Embryonic facial prominence (tissue), 1 donor: ENCODE measurements around the gene LTB4R2.
"Not testable (repeated sequence)": the region's sequence is repeated elsewhere in the genome, so short reads cannot be mapped to it uniquely, and the experiment has no call there.

Experiments
- DNase-seq: peaks from one replicate; pipeline ENCODE4 v3.0.0-alpha.2; 2016; ENCODE audit errors: extremely low spot score

LTB4R2 gene

DNA sequence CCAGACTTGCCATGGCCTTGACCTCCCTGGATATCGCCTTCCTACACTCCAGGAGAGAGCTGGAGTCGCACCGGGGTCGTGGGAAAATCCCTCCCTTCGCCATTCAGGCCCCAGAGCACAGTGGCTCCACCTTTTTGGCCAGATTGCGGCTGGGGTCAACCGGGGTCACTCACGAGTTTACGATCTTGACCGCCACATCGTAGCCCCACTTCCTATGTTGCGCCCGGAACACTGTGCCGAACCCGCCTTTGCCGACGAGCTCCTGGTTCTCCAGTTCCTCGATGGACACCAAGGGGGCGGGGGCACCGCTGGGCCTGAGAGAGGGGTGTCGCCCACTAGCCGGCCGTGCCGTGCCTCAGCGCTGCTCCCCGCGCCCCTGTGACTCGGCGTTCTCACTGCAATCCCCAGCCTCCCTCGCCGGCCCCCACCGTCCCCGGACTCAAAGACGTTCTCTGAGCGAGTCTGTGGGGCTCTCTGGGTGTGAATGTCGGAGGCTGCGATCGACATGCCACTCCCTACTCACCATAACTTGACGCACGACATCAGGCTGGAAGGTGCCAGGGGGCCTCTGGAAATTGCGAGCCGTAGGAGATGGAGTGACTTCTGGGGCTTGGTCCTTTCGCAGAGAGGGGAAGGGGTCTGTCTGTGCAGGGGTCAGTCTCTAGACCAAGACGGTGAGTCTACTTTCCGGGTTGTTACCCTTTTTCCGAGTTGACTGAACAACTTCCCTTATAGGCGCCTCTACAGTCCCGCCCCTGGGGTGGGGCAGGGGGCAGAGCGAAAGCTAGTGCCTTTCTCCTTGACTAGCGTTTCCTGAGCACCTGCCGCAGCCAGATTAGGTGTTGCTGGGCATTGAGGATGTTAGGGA is 29.6 kb downstream of the LTB4R2 start, which contains the start of gene RIPK3:
RIPK3 (minus strand) TSS at position 708 of the 868 bp plus-strand sequence; CDS start at position 543, 165 bp downstream.
- DNase-seq = no peak

DNA sequence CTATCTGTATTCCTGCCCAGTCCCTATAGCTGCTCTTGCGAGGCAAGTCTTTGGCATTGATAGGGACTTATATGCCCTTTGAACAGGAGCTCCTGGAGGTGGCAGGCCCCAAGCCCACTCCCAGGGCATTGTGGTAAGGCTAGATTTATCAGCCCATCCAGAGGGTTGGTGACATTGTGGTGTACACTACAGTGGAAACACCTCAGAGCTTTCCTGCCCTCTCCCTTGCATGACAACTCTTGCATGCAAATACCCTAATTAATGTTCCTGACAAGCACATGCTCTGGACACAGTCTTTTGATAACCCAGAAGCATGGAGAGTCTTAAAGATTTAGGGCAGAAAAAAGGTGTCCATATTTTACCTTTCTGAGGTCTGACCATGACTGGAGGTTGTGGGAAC is 30.7 kb downstream of the LTB4R2 start:
- no peak for DNase-seq

DNA sequence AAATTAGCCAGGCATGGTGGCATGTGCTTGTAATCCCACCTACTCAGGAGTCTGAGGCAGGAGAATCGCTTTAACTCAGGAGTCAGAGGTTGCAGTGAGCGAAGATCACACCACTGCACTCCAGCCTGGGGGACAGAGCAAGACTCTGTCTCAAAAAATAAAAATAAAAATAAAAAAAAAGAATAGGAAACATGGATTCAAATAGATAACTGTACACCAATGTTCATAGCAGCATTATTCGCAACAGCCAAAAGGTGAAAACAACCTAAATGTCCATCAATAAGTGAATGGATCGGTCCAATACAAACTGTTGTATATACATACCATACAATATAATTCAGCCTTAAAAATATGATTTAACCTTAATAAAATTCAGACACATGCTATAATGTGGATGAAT is 32.9 kb downstream of the LTB4R2 start:
- DNase-seq = no peak

DNA sequence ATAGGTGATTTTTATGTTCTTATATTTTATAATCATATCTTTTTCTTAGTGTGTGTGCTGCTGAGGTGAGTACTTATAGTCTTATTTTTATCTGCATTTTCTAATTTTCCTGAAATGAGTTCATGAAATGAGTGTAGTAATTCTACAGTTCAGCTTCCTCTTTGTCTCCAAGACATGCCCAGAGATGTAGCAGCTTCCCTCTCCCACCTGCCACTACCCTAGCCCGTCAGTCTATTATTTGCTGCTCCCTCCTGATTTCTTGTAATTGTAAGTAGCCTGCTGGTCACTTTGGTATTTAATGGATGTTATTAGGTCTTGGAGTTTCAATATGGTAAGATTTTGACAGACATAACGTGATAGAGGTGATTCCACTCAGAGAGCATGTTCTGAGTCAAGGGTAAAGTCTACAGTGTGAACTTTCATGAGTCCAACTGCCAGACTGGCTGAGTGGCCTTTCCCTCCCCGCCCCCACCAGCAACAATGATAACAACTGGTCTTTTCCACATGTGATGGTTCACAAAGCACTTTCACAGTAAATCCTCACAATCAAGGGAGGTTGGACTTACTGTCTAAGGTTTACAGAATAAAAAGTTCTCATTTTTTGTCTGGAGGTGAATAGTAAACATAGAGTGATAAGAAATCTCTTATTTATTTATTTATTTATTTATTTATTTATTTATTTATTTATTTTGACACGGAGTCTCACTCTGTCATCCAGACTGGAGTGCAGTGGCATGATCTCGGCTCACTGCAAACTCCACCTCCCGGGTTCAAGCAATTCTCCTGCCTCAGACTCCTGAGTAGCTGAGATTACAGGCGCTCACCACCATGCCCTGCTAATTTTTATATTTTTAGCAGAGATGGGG is 34.1 kb downstream of the LTB4R2 start:
- DNase-seq = no peak

DNA sequence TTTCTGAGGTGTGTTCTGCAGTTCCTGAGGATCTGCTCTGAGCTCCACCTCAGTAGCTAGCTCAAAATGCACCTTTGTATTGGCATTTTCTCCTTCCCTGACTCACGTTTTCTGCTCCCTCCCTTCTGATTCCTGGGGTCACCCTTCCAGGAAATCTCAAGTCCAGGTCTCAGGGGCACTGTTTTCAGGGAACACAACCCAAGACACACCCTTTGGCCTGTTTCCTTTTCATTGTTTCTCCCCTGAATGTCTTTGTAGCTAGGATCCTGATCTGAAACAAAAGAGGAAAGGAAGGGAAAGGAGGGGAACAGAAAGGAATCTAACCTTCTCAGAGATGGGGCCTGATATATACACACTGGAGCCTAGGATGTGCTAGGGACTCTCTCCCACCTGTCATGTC is 37.2 kb downstream of the LTB4R2 start:
- no peak for DNase-seq

DNA sequence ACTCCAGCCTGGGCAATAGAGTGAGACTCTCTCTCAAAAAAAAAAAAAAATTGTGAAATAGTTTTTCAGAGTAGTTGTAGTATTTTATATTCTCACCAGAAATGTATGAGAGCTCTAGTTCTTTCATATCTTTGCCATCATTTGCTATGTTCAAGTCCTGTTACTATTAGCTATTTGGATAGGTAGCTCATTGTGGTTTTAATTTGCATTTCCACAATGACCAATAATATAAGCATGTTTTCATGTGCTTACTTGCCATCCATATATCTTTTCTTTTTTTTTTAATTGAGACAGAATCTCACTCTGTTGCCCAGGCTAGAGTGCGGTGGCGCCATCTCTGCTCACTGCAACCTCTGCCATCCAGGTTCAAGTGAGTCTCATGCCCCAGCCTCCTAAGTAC is 38.2 kb downstream of the LTB4R2 start:
- no peak for DNase-seq

DNA sequence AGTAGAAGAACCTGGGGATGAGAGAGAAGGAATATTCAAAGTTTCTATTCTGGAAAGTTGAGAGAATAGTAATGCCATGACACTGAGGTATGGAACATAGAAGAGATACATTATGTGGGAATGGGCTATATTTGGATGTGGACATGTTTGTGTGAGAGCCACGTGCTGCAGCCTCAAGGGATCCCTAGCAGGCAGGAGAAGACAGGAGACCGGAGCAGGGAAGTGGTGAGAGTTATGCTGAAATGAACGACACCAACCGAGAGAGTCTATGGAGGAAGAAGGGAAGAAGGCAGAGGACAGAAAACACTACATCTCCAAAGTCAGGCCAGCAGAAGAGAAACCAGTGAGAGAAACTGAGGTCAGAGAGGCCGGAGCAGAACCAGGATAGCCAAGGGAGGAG is 39.8 kb downstream of the LTB4R2 start:
- DNase-seq = no peak

DNA sequence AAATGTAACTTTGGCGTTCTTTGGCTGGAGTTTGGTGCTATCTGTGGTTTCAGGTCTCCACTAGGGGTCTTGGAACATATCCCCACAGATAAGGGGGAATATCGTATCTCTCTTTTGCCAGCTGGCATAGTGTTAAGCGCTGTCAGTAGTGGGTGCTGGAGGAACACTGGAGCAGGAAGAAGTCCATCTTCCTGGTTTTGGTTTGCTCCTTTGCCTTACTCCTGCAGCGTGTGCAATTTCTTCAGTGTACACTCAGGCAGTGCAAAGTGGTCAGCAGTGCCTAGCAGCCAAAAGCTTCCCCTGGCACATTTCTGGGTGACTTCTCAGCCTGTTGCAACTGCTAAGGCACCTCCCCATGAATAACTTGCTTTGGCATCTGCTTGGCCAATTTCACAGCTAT is 41.6 kb downstream of the LTB4R2 start:
- DNase-seq = no peak

DNA sequence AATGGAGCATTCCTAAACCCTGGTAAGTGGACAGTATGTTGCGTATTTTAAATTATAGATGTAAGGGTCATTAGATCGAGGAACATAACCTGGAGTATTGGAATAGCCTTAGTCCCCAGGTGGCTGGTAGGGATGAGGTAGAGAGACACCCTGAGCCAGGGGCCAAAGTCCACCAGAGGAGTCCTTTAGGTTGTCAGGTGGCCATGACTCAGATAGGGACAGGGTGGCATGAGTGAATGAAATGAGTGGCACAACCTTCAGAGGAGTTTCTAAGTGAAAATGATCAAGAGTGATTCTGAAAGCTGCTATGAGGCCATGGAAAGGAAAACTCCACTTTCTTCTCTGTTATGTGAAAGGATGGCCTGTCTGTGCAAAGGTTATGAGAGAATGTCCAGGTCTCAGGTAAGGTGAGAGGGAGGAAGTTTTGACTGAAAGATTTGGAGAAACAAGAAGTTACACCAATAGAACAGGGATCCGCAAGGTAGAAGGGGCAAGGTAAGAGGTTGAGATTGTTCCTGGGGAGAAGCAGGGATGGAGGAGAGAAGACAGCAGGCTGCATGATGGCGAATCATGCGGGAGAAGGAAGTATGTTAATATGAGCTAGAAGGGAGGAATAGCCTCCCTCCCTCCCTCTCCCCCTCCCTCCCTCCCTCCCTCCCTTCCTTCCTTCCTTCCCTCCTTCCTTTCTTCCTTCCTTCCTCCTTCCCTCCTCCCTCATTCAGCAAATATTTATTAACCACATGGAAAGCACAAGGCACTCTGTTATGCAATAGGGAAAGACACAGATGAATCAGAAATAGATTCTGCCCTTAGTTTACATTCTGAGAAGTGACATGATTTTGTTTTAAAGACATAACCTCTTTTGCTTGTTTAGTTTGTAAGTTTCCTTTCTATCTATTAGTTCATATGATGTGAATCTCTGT is 43.9 kb downstream of the LTB4R2 start:
- no peak for DNase-seq

DNA sequence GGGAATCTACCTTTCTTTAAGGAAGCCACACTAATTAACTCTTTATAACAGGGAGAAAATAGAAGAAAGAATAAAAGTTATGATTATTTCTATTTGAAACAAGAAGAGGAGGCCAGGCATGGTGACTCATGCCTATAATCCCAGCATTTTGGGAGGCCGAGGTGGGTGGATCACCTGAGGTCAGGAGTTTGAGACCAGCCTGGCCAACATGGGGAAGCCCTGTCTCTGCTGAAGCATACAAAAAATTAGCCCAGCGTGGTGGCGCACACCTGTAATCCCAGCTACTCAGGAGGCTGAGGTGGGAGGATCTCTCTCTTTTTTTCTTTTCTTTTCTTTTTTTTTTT is 44.5 kb downstream of the LTB4R2 start:
- DNase-seq = not testable (repeated sequence)

DNA sequence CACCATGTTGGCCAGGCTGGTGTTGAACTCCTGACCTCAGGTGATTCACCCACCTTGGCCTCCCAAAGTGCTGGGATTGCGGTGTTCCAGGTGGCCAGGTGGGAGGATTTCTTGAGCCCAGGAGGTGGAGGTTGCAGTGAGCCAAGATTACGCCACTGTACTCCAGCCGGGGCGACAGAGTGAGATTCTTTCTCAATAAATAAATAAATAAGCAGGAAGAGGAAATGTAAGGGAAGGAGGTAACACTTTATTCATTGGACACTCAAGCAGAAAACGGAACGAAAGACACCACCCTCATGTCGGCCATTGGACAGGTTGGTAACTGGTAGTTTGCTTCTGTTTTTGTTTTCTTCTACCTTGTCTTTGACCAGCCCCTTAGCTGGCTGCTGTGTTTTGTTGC is 45.1 kb downstream of the LTB4R2 start:
- DNase-seq = no peak

DNA sequence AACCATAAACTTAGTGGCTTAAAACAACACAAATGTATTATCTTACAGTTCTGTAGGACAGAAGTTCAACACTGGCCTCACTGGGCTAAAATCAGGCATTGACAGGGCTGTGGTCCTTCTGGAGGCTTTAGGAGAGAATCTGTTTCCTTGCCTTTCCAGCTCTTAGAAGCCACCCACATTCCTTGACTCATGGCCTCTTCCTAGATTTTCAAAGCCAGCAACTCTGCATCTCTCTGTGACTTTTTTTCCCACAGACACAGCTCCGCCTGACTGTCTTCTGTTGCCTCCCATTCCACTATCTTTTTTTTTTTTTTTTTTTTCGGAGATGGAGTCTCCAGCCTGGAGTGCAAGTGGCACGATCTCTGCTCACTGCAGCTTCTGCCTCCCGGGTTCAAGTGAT is 46.3 kb downstream of the LTB4R2 start:
- DNase-seq = no peak

DNA sequence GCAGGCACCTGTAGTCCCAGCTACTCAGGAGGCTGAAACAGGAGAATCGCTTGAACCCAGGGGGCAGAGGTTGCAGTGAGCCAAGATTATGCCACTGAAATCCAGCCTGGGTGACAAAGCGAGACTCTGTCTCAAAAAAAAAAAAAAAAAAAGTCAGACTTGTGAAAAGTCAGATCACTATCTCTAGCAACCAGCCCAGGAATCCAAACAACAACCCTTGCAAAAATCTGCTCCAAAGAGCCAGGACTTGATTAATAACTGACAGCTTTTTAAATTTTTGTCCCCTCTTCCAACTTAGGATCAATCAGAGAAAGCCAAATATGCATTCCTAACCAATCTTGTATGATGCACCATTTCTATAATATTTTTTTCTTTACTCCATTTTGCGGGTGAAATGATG is 50.3 kb downstream of the LTB4R2 start:
- no peak for DNase-seq

DNA sequence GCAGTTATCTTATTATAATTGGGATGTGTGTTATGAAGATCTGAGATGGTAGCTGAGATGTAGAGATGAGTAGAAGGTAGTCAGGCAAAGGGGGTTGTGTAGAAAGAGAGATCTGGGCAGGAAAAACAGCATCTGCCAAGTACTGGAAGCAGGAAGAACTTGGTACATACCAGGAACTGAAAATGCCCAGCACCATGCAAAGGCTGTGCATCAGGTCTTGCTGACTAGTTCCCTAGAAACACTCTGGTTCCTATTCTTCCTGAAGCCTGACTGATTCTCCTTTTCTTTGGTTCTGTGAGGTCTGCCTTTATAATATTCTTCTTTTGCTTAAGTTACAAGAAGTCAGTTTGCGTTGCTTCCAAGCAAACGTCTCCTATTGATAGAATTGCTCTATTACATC is 51.4 kb downstream of the LTB4R2 start:
- no peak for DNase-seq
